Rectal smooth muscle tissue (tissue), 1 donor: Measurements from ENCODE around the gene PDCD6IP.
A peak's percentile ranks its signal among the peaks of the same experiment; 100 is the strongest.
"Not testable (repeated sequence)": the region's sequence is repeated elsewhere in the genome, so short reads cannot be mapped to it uniquely, and the experiment has no call there.

ENCODE experiments used
- H3K27ac ChIP-seq: one replicate; pipeline ENCODE4 v1.7.0; 2013; ENCODE audit warnings: low read depth, low read length, inconsistent platforms
- H3K27me3 ChIP-seq: one replicate; pipeline ENCODE4 v1.7.0; 2013; ENCODE audit warnings: low read length; ENCODE audit not compliant: control insufficient read depth, insufficient read depth
- H3K36me3 ChIP-seq: one replicate; pipeline ENCODE4 v1.7.0; 2013; ENCODE audit warnings: low read length; ENCODE audit not compliant: control insufficient read depth, insufficient read depth
- H3K4me1 ChIP-seq: one replicate; pipeline ENCODE4 v1.7.0; 2013; ENCODE audit warnings: low read length; ENCODE audit not compliant: control insufficient read depth, insufficient read depth
- H3K4me3 ChIP-seq: one replicate; pipeline ENCODE4 v1.7.0; 2013; ENCODE audit warnings: low read length
- H3K9ac ChIP-seq: one replicate; pipeline ENCODE4 v1.7.0; 2013; ENCODE audit warnings: low read length

Gene PDCD6IP

GRCh38 chr3:33779751-33780150 is 18.7 kb upstream of the PDCD6IP start:
- H3K9ac ChIP-seq: no peak overlapping the region
- H3K4me3 ChIP-seq: no peak overlapping the region
- no peaks in the 10 kb centered on the region for H3K36me3 ChIP-seq
- no peak overlapping the region for H3K27ac ChIP-seq
- no peaks in the 10 kb centered on the region for H3K4me1 ChIP-seq
- H3K27me3 ChIP-seq: no peaks in the 10 kb centered on the region

- H3K4me3 ChIP-seq, H3K36me3 ChIP-seq, H3K27me3 ChIP-seq, H3K27ac ChIP-seq, H3K9ac ChIP-seq, H3K4me1 ChIP-seq: not testable (repeated sequence)
These were observed 17.0 kb upstream of the PDCD6IP start for GRCh38 chr3:33781413-33781812.

GRCh38 chr3:33786565-33787327 is 11.7 kb upstream of the PDCD6IP start:
- no peak overlapping the region for H3K27ac ChIP-seq
- H3K36me3 ChIP-seq: no peaks in the 10 kb centered on the region
- H3K4me3 ChIP-seq: no peak overlapping the region
- H3K9ac ChIP-seq: no peak overlapping the region
- no peaks in the 10 kb centered on the region for H3K27me3 ChIP-seq
- no peaks in the 10 kb centered on the region for H3K4me1 ChIP-seq

GRCh38 chr3:33787328-33788009 is 11.0 kb upstream of the PDCD6IP start:
- Histone ChIP-seq H3K4me1 (no peaks in the 10 kb centered on the region), H3K9ac (no peak overlapping the region), H3K27me3 (no peaks in the 10 kb centered on the region), H3K27ac (no peak overlapping the region), H3K4me3 (no peak overlapping the region), H3K36me3 (no peaks in the 10 kb centered on the region)

GRCh38 chr3:33789183-33789954 is 9.1 kb upstream of the PDCD6IP start:
- Histone ChIP-seq H3K27ac (no peak overlapping the region), H3K4me1 (no peaks in the 10 kb centered on the region), H3K4me3 (no peak overlapping the region), H3K9ac (no peak overlapping the region), H3K36me3 (no peaks in the 10 kb centered on the region), H3K27me3 (no peaks in the 10 kb centered on the region)

GRCh38 chr3:33790091-33790490 is 8.3 kb upstream of the PDCD6IP start:
- Histone ChIP-seq H3K4me1 (no peaks in the 10 kb centered on the region), H3K27ac (no peak overlapping the region), H3K4me3 (no peak overlapping the region), H3K36me3 (no peaks in the 10 kb centered on the region), H3K9ac (no peak overlapping the region), H3K27me3 (no peaks in the 10 kb centered on the region)

- H3K9ac ChIP-seq: no peak overlapping the region
- H3K4me3 ChIP-seq: no peak overlapping the region
- H3K4me1 ChIP-seq: no peaks in the 10 kb centered on the region
- H3K27ac ChIP-seq: no peak overlapping the region
- no peaks in the 10 kb centered on the region for H3K36me3 ChIP-seq
- H3K27me3 ChIP-seq: no peaks in the 10 kb centered on the region
These were observed 6.8 kb upstream of the PDCD6IP start for GRCh38 chr3:33791477-33792166.

GRCh38 chr3:33792167-33792892 is 6.1 kb upstream of the PDCD6IP start:
- Histone ChIP-seq H3K4me1 (no peaks in the 10 kb centered on the region), H3K27ac (no peak overlapping the region), H3K27me3 (no peaks in the 10 kb centered on the region), H3K9ac (no peak overlapping the region), H3K4me3 (no peak overlapping the region), H3K36me3 (no peaks in the 10 kb centered on the region)

- peaks cover 7% of the 10 kb centered on the region for H3K4me1 ChIP-seq
- no peaks in the 10 kb centered on the region for H3K36me3 ChIP-seq
- no peak overlapping the region for H3K27ac ChIP-seq
- H3K27me3 ChIP-seq: no peaks in the 10 kb centered on the region
- H3K4me3 ChIP-seq: no peak overlapping the region
- no peak overlapping the region for H3K9ac ChIP-seq
These were observed 3.3 kb upstream of the PDCD6IP start for GRCh38 chr3:33795131-33795530.

- Histone ChIP-seq H3K27me3 (no peaks in the 10 kb centered on the region), H3K9ac (no peak overlapping the region), H3K36me3 (no peaks in the 10 kb centered on the region), H3K4me3 (no peak overlapping the region), H3K27ac (no peak overlapping the region), H3K4me1 (peaks cover 13% of the 10 kb centered on the region)
These were observed 2.4 kb upstream of the PDCD6IP start for GRCh38 chr3:33795856-33796536.

GRCh38 chr3:33798113-33798417 is 365 bp upstream of the PDCD6IP start:
- Histone ChIP-seq H3K4me1 (peaks cover 13% of the 10 kb centered on the region), H3K27ac (peak overlapping the region; percentile 95), H3K36me3 (peaks cover 2% of the 10 kb centered on the region), H3K27me3 (no peaks in the 10 kb centered on the region), H3K4me3 (peak overlapping the region; percentile 92), H3K9ac (peak overlapping the region; percentile 74)
